Activated CD4-positive, CD25-positive, alpha-beta regulatory T cell treated with anti-CD3 and anti-CD28 coated beads, Interleukin-2, amount 50 U/mL, for 24 hours (primary cell): ENCODE measurements around the gene UMOD.
A peak's percentile ranks its signal among the peaks of the same experiment; 100 is the strongest.
"Not testable (repeated sequence)": the region's sequence is repeated elsewhere in the genome, so short reads cannot be mapped to it uniquely, and the experiment has no call there.

Experiments
- ATAC-seq, 2 donors: fragments of 150-1000 bp; cut with Tn5 transposase; one replicate each; pipeline ENCODE4 v1.10.0; 2021; ENCODE audit warnings: mild to moderate bottlenecking in 1 of 2, moderate library complexity in 1 of 2

The UMOD gene

DNA sequence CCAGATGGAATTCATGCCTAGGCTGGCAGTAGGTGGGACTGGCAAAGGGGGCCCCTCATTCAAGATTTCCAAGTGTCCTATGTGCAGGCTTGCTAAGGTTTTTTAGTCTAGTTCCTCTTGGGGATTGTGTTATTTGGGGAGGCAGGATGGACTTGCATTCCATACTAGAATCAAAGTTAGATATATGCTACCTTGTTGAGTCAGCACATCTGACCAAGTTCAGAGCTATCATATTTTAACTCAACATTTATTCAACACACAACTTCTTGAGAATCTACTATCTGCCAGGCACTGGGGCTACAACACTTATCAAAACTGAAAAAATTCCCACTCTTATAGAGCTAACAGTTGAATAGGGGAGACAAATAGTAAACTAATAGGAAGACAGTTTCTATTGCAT is 31.9 kb downstream of the UMOD start:
- no peak for ATAC-seq

DNA sequence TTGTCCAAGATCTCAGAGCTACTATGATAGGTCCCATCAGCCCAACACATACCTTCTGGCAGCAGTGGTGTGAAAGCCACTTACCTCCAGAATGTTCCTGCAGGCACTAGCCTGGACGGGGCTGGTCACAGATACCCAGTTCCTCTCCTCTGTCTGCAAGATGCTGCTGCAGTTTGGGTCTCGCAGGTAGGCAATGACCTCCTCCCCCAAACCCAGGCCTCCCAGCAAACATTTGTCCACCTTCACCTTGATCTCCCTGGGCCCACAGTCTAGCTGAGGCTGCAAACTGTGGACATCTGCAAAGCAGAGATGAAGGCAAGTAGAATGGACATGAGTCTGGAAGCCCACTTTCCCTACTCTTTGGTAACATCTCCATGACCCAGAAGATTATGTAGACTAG is 32.3 kb downstream of the UMOD start:
- ATAC-seq = no peak

DNA sequence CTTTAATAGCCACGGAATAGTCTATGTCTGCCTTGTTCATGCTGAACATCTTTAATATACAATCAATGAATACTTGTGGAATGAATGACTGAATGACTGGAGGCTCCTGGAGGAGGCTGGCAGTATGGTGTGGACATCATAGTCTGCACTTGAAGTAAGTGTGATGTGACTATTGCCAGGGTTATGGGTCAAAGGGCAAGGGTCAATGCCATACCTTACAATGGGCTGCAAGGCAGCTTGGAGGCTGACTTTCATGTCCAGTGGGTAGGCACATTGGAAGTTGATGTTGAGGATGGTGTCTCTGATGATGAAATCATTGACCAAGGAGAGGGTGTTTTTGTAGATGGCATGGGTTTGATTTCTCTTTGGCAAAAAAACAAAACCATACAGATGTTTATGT is 33.1 kb downstream of the UMOD start:
- ATAC-seq = no peak

DNA sequence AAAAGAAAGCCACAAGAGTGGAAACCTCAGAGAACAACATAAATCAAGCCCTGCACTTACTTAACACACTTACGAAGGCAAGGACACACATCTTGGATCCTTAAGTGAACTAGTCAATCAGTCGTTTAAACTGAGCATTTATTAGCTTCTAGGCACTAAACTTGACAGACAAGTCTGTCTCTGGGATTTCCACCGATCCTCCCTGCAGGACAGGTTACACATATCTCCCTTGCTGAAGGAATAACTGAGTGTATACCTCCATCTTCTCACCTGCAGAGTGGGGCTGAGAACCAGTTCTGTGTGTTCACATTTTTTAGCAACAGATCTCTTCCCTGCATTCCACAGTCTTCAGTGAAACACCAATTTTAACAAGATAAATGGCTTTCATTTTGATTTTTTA is 34.1 kb downstream of the UMOD start:
- no peak for ATAC-seq

DNA sequence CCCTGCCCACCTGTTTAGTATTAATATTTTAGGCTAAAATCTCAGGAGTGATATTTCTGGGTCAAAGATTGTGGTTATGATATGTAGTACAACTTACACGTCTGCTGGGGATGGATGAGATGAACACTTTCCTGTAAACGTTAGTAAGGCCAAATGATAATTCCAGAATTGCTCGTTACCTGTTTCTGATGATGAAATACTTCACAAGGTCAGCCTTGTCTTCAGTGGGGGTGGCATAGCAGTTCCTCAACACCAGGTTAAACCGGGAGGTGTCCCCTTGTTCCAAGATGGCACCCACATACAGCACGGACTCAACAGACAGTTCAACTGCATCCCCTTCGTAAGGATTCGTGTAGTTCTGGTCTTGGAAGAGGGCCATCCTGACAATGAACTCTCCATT is 34.5 kb downstream of the UMOD start:
- ATAC-seq = no peak

DNA sequence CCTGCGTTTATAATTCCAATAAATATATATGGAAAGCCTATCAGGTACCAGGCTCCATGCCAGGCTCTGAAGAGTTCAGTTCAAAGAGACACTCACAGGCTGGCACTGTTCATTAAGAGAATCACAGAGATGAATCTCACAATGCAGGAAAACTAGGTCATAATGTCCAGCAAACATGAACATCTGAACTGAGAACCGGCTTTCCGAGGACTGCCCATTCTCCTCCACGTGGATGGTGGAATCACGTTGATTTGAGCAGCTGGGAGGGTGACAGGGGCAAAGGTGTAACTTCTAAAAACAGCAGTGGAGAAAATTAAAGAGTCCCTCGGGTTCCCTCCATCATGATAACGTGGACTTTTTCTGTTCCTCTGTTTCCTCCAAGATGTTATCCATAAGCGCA is 35.4 kb downstream of the UMOD start:
- no peak for ATAC-seq

DNA sequence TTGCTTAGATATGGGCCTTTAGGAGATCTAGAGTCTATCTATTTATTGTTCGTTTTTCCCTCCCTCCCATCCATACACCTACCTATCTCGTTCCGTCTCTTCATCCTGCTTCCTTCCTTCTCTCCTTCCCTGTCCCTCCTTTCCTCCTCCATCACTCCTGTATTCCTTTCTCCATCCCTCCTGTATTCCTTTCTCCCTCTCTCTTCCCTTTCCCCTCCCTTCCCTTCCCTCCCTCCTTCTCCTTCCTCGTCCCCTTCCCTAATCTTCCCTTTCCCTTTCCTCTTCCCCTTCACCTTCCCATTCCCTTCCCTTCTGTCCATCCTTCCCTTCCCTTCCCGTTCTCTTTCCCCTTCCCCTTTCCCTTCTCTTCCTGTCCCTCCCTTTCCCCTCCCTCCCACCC is 35.8 kb downstream of the UMOD start:
- ATAC-seq = no peak

DNA sequence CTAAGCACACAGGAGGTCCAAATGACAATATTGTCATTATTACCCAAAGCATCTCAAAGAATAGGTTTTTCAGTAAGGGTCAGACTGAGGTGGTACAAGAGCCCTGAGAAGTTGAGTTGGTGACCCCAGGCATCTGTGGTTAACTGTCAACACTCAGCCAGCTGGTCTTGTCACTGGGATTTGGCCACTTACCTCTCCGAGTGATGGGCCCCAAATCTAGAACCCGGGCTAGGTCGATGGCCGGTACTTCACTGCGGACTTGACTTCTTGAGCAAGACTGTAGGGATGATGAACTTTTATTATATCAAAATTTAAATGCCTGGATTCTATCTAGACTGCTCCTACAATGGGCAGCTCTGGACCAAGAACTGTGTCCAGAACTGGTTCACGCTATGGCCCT is 36.8 kb downstream of the UMOD start:
- ATAC-seq = no peak

DNA sequence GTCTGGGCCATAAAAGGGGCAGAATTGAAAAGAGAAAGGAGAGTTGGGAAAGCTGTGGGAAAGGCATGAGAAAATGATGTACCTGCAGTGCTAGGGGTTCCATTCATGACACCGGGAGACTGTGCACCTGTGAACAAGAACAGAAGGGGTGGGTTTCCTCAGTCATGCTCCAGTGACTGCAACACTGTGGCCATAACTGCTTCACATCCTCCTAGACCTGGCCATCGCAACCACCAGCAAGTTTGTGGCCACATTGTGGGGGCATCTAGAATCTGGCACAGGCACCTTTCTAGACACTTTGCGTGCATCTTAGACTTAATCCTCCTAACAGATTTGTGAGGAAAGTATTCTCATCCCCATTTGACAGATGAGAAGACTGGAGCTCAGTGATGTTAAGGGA is 37.9 kb downstream of the UMOD start:
- ATAC-seq = no peak

DNA sequence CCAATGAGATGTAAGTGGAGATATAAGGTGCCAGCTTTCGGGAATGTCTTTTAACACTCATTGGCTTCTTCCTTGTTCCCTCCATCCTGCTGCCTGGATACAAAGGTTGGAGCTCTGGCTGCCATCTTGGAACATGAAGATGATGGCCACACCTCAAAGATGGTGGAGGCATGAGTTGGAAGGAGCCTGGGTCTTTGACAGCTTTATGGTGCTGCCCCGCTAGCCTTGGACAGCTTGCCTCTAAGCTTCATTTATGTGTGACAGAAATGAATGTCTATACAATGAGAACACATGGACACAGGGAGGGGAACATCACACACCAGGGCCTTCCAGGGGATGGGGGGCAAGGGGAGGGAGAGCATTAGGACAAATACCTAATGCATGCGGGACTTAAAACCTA is 38.8 kb downstream of the UMOD start:
- ATAC-seq = no peak

DNA sequence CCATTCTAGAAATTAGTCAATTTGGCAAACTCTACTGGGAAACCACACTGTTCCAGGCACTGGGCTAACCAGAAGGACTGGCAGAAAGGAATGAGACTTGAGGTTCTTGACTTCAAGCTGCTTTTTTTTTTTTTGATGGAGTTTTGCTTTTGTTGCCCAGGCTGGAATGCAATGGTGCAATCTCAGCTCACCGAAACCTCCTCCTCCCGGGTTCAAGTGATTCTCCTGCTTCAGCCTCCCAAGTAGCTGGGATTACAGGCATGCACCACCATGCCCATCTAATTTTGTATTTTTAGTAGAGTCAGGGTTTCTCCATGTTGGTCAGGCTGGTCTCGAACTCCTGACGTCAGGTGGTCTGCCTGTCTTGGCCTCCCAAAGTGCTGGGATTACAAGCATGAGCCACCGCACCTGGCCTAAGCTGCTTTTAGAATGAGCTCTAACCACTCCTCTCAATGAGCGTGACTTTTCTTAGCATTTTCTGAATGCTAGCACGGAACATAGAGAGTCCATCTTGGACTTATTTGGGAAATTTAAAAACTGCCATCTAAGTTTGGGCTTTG is 39.9 kb downstream of the UMOD start:
- ATAC-seq = not testable (repeated sequence)

DNA sequence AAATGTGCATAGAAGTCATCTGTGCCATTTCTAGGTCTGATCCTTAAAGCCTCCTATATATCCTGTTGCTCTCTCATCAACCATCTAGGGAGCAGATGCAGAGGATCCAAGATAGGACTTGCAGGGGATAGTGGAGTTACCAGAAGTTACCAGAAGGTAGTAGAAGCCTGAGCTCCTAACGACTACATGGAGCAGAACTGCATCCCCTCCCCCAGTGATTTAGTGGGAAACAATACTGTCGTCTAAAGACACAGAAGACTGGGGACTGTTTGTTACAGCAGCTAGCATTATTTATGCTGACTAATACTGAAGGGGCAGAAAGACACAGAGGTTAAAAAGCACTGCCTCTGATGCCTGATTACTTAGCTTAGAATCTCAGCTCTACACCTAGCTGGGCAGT is 41.0 kb downstream of the UMOD start:
- ATAC-seq = no peak

DNA sequence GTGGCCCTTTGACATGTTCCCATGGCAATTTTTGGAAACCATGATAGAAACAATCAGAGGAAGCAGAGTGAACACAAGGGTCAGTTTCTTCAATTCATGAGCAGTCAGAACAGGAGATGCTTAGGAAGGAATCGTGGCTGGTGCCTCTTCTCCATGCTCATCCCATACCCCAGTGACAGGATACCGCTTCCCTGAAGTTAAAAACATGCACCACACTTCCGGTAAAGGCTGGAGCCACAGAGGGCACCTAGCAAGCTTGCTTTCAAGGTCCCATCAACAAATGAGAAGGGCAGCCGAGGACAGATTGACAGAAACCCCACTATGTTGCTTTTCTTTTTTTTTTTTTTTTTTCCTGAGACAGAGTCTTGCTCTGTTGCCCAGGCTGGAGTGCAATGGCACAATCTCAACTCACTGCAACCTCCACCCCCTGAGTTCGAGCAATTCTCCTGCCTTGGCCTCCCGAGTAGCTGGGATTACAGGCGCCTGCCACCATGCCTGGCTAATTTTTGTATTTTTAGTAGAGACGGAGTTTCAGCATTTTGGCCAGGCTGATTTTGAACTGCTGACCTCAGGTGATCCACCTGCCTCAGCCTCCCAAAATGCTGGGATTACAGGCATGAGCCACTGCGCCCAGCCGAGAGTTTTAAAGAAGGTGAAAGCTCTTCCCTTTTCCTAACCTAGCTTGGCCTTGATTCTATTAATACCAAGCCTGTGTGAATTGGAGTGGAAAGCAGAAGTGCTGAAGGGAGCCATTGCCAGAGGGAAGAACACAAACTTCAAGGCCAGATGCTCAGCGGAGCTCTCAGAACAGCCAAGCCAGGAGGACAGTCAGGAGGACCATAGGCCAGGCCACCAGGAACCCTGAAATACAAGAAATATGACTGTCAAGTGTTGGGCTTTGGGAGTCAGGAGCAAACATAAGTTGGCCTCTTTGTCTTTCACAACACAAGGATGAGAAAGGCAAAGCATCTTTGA is 41.8 kb downstream of the UMOD start:
- no peak for ATAC-seq

DNA sequence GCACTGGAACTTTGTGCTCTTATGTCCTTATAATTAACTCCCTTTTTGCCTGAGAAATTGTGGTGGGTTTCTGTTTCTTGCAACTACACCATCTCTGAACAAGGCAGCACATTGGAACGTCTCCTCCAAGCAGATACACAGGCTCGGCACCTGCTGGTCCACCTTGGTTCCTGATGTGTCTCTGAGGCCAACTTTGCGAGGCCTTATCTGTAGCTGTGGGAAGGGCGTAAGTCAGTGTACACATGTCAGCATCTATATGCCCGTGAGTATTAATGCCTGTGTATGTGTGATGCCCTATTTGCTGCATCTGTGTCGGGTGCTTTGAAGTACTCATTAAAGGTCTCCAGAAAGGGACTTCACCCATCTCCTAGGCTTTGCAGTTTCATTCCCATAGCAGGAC is 42.7 kb downstream of the UMOD start:
- ATAC-seq = no peak

DNA sequence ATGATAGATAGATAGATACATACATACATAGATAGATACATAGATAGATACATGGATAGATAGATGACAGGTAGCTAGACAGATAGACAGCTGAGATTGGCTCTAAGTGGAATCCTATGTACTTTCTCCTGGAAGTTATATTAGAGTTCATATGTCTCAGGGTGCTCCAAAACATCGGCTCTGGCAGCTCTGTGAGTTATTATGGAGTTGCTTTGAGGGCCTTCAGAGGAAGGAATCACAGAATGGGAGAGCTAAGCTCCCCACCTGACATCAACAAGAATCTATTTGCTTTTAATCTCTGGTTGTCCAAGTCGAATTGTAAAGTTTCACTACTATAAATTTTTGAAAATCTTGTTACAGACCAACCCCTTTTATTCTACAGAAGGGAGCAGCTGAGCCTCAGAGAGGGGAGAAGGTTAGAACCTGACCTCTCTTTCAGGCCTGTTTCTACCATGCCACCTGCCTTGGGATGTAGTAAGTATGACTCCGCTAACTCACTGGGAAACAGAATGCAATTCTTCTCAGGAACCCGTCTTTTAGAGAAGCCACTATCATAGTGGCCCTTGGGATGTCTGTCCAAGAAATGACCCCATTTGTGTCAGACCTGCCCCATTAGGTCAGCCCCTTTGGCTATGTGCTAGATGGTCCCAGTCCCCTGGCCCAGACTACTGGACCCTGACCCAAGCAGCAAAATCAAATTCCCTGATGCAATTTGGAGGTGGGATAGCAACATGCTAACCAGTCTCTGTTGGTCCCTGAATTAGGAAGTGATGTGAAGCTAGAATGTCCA is 43.5 kb downstream of the UMOD start:
- no peak for ATAC-seq

DNA sequence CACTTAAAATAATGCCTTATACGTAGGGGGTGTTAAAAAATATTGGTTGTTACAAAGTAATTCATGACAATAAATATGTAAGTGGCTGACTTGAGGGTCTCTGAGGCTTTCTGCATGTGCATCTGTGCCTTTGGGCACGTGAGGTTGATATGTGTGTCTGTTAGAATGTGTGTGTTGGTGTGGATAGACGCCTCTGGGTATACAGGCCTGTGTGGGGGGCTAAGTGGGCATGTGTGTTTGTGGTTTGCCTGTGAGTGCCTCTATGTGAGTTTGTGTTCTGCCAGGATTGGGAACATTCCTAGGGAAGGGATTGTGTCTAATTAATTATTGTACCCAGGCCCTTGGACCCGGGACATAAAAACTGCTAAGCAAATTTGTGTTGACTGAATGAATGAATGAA is 44.2 kb downstream of the UMOD start:
- ATAC-seq = no peak

DNA sequence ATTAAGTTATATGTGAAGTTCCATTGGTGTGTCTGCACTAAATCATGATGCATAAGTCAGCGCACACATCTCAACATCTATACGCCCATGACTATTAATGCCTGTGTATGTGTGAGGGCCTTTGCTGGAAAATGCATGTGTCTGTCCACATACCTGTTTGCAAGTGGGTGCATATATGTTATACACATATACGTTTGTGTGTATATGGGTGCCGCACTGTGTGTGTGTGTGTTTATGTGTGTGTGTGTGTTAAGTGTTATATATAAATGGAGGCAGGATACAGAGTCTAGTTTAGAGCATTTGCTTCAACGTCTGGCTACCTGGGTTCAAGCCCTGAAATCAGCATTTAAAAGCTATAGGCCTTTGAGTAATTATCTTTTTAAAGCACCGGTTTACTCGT is 44.7 kb downstream of the UMOD start:
- ATAC-seq = no peak

DNA sequence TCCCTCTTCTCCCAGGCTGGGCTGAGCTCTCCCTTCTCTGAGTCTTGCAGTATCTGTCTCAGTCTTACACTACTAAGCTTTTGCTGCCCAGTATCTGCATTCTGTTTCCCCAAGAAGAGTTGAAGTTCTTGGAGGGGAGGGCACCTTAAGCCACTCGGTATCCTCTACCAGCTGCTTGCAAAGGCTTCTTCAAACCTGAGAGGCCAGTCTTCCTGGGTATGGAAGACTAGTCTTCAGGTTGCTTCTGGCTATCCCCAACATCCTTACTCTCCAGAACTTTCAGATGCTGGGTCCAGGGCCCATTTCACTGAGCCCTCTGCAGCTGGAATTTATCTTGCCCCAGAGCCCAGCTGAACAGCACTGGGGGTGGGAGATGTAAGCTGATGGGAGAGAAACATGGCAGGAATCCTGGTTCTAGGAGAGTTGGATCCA is 45.3 kb downstream of the UMOD start:
- ATAC-seq = no peak

DNA sequence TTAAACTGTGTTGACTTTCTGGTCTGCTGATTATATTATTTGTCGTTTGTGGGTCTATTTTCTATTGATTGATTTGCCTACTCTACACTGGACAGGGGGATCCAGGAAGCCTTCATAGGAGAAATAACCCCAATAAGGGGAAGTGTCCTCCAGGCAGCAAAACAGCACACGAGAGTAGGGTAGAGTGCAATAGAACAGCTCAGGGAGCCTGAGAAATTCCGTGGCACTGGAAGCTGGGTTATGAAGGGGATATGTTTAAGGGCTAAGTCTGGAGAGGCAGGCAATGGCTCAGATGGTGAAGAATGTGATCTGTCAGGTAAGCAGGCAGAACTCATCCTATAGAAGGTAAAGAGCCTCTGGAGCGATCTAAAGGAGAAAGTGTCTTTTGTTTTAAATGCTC is 46.1 kb downstream of the UMOD start:
- ATAC-seq = no peak

DNA sequence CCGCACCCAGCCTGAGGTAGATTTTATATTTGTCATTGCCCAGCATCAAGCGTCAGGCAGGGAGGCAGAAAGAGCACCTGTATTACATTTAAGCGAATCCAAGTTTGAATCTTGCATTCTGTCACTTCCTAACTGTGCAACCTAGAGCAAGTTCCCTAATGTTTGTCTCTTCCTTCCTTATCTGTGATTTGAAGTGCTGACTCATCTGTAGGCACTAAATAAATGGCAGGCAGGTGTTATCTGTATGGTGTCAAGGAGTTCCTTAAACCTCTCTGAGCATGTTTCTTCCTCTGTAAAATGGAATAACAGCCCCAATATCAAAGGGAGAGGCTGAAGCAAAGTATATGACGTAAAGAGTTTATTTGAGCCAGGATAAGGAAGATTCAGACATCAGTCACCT is 49.5 kb downstream of the UMOD start:
- ATAC-seq = no peak

DNA sequence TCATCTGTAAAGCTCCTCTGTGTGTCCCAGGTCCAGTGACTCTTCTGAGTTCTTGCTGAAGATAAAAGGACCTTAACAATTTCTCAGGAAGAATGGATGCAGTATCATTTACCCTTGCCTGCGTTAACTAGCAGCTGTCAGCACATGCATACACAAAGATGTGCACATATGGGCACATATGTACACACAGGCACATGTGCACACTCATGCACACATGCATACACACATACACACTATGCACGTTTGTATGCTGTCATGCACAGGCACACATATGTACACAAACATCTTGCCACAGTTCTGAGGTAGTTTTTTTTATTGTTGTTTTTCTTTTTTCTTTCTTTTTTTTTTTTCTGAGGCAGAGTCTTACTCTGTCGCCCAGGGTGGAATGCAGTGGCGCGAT is 50.1 kb downstream of the UMOD start:
- ATAC-seq = no peak

DNA sequence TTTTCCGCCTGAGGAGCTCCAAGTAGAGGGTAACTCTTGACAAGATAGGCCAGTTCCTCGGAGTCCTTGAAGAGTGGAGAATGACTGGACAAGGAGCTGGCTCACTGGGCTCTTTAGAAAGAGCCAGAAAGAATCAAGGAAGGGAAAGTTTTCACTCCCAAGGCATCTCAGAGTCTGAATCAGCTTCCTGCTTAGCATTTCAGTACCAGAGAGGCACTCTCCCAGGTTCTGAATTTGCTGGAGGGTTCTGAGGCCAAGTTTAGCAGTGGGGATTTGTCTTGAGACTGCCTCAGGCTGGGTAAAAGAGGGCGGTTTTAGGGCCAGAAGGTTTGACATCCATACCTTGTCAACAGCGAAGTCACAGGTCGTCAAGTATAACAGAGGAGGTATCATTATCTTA is 50.7 kb downstream of the UMOD start:
- no peak for ATAC-seq

DNA sequence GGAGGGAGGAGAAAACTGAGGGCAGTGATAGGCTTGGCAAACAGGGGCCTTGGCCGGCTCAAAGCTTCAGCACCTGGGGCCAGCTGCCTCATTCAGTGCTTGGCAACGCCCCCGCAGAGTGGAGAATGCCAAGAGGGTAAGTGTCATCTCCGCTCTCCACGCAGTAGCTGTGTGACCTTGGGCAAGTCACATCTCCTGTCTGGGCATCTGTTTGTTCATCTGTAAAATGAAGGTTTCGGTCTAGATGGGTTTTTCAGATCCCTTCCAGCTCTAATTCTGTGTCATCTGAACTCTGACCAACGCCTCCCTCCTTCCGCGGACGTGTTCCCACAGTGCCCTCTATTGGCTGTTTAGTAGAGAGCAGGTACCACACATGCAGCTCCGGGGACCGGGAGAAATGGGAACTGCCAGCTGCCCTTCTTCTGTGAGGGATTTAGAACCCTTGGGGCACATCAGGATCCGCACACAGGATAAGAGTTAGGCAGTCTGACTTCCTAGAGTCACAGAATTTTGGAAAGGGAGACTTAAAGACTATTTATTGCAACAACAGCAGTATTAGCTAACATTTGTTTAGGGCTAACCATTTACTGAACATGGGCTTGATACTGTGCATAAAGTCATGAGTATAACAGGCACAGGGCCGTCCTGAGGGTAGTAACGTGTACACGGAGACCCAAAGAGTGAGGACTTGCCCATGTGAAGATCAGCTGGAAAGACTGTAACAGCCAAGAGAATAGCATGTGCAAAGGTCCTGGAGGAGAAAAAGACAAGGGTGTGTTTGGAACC is 52.0 kb downstream of the UMOD start:
- peak in 1 of 2 donors; percentile 36 for ATAC-seq
